ENCODE measurements around the gene ZNF823.
A peak's percentile ranks its signal among the peaks of the same experiment; 100 is the strongest.
"Not testable (repeated sequence)": the region's sequence is repeated elsewhere in the genome, so short reads cannot be mapped to it uniquely, and the experiment has no call there.

The ZNF823 gene

DNA sequence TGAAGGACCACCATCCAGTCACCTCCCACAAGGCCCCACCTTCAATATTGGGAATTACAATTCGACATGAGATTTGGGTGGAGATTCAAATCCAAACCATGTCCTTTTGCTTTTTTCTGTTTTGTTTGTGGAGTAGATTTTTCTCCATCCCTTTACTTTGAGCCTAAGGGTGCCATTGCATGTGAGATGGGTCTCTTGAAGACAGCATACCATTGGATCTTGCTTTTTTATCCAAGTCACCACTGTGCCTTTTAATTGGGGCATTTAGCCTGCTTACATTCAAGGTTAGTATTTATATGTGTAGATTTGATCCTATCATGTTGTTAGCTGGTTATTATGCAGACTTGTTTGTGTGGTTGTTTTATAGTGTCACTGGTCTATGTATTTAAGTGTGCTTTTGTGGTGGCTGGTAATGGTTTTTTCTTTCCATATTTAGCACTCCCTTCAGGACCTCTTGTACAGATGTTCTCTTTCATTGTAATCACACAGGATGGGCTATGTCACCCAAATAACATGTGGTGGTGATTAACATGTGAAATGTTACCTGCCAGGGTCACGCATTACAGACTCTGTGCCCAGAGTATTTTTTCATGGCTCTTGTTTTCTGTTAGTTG lies 58.0 kb downstream of the ZNF823 start:
- no peak for DNase-seq (ENCODE audit: low read depth)

DNA sequence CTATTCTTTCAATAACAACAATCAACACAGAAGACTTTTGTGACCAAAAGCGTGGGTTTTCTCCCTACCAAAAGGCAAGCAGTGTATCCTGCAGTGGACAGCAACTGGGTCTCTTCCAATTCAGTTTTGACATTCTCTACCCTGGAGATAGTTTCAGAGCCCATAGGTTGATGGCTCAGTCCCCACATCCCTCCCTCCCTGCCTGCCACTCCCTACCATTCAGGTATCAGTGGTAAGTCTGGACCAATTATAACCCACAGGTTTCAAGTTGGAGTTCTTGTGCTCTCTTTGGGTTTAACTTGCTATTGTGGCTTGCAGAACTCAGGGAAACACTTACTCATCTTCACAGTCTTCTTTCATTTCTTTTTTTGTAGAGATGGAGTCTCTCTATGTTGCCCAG lies 60.2 kb downstream of the ZNF823 start:
- DNase-seq (ENCODE audit: low read depth), result no peak

DNA sequence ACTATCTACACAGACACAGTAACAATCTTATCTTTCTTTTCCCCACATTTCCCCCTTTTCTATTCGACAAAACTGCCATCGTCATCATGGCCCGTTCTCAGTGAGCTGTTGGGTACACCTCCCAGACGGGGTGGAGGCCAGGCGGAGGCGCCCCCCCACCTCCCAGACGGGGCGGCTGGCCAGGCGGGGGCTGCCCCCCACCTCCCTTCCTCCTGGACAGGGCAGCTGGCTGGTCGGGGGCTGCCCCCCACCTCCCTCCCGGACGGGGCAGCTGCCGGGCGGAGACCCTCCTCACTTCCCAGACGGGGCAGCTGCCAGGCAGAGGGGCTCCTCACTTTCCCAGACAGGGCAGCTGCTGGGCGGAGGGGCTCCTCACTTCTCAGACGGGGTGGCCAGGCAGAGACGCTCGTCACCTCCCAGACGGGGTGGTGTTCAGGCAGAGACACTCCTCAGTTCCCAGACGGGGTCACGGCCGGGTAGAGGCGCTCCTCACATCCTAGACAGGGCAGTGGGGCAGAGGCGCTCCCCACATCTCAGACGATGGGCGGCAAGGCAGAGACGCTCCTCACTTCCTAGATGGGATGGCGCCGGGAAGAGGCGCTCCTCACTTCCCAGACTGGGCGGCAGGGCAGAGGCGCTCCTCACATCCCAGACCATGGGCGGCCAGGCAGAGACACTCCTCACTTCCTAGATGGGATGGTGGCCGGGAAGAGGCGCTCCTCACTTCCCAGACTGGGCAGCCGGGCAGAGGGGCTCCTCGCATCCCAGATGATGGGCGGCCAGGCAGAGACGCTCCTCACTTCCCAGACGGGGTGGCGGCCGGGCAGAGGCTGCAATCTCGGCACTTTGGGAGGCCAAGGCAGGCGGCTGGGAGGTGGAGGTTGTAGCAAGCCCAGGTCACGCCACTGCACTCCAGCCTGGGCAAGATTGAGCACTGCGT lies 61.8 kb downstream of the ZNF823 start:
- DNase-seq (ENCODE audit: low read depth), result not testable (repeated sequence)

DNA sequence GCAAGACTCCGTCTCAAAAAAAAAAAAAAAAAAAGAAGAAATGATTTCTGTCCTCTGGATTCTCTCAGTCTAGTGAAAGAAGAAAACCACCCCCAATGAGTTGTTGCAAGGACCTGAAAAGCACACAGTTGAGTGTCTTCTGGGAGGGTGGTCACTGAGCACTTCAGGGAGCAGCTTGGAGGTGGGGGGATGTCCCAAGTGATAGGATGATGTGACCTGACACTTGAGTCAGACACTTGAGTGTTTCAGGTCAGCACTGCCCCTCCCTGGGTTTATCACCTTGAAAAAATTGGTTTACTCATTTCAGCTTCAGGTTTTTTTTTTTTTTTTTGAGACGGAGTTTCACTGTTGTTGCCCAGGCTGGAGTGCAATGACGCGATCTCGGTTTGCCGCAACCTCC lies 63.2 kb downstream of the ZNF823 start:
- DNase-seq (ENCODE audit: low read depth), result no peak

DNA sequence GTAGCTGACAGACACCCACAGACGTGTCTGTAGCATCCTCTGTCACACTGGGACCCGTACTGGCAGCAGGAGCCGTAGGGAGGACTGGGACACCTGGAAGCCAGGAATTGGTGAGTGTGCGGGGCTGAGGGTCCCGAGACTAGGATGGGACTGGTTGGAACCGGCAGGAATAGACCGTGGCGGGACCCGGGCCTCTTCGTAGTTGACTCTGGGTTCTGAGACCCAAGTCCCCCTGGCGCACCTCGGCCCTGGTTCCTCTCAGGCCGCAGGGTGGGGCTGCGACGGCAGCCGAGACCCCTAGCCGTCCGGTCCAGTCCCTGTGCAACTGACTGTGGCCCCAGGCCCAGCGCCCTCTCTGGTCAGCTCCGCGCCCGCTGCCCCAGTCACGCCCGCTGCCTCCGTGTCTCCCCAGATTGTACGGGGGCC lies 64.7 kb downstream of the ZNF823 start:
- no peak for DNase-seq (ENCODE audit: low read depth)

DNA sequence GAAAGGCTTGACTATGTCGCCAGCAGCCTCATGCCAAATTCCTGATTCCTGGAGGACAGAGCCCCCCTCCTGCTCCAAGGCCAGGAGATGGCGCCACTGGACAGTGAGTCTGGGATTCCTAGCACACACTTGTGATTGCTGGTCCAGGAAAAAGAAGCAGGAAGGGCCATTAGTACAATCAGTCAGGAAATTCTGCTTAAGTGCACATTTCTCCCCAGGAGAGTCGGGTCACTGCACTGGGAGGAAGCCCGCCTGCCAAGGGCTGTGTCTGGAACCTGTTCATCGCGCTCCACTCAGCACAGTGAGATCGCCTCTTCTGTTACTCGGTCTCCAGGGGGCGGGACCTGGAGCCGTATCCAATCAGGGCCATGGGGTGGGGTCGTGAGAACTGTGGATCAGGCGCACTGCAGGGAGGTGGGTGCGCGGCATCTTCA lies 65.1 kb downstream of the ZNF823 start:
- DNase-seq (ENCODE audit: low read depth), result peak; percentile 62
